Hepatocyte (in vitro differentiated cells): ENCODE data around the gene KRTAP10-7. TPM values are rescaled to one million over a fixed set of nuclear protein-coding genes. Genes with fewer than 3 reads are reported as not detected.

Experiments used
- DNase-seq: peaks from one replicate; pipeline ENCODE4 v3.0.0-alpha.2; 2016; ENCODE audit warnings: low spot score
- H2AFZ ChIP-seq: fragments of 200-600 bp; sonication (generic); 2 replicates; pipeline ENCODE4 v1.6.0; 2016; ENCODE audit warnings: antibody characterized with exemption, mild to moderate bottlenecking
- H3K27ac ChIP-seq: fragments of 200-600 bp; sonication (generic); 2 replicates; pipeline ENCODE4 v1.5.1; 2016; ENCODE audit warnings: mild to moderate bottlenecking
- H3K27me3 ChIP-seq: fragments of 200-600 bp; sonication (generic); 2 replicates; pipeline ENCODE4 v1.6.1; 2016
- H3K36me3 ChIP-seq: fragments of 200-600 bp; sonication (generic); replicated peaks from 2 replicates; pipeline ENCODE4 v1.5.1; 2016; ENCODE audit warnings: low read depth; ENCODE audit not compliant: insufficient read depth
- H3K4me1 ChIP-seq: fragments of 200-600 bp; sonication (generic); 2 replicates; pipeline ENCODE4 v1.5.1; 2016; ENCODE audit warnings: mild to moderate bottlenecking, moderate library complexity; ENCODE audit not compliant: insufficient read depth
- H3K4me2 ChIP-seq: fragments of 200-600 bp; sonication (generic); 2 replicates; pipeline ENCODE4 v1.6.0; 2016
- H3K4me3 ChIP-seq: fragments of 200-600 bp; sonication (generic); 2 replicates; pipeline ENCODE4 v1.5.1; 2016; ENCODE audit warnings: mild to moderate bottlenecking
- H3K79me2 ChIP-seq: fragments of 200-600 bp; sonication (generic); 2 replicates; pipeline ENCODE4 v1.6.0; 2017; ENCODE audit warnings: mild to moderate bottlenecking
- H3K9me2 ChIP-seq: fragments of 200-600 bp; sonication (generic); replicated peaks from 2 replicates; pipeline ENCODE4 v1.6.0; 2017; ENCODE audit warnings: mild to moderate bottlenecking; ENCODE audit not compliant: insufficient read depth
- H3K9me3 ChIP-seq: fragments of 200-600 bp; sonication (generic); 2 replicates; pipeline ENCODE4 v1.5.1; 2016; ENCODE audit warnings: low read depth, mild to moderate bottlenecking
- H4K20me1 ChIP-seq: fragments of 200-600 bp; sonication (generic); 2 replicates; pipeline ENCODE4 v1.6.0; 2016; ENCODE audit warnings: mild to moderate bottlenecking; ENCODE audit not compliant: insufficient read depth, poor library complexity, severe bottlenecking
- CTCF ChIP-seq: fragments of 200-600 bp; sonication (generic); IDR thresholded peaks from 2 replicates; pipeline ENCODE4 v1.5.1; 2016; ENCODE audit warnings: antibody characterized with exemption, mild to moderate bottlenecking; ENCODE audit not compliant: poor library complexity
- EZH2 ChIP-seq: fragments of 200-600 bp; sonication (generic); IDR thresholded peaks from 2 replicates; pipeline ENCODE4 v1.6.1; 2016; ENCODE audit warnings: antibody characterized with exemption, mild to moderate bottlenecking, borderline replicate concordance
- EZH2phosphoT487 ChIP-seq: fragments of 200-600 bp; sonication (generic); IDR thresholded peaks from one replicate; pipeline ENCODE4 v1.6.1; 2018; ENCODE audit warnings: antibody characterized with exemption, mild to moderate bottlenecking, low read depth, moderate library complexity; ENCODE audit not compliant: unreplicated experiment, severe bottlenecking
- WGBS: methylation state at CpG from one replicate; pipeline ENCODE4 v1.1.6; 2016; ENCODE audit warnings: low lambda C conversion rate; ENCODE audit errors: missing lambda C conversion rate; 5-methylcytosine and 5-hydroxymethylcytosine counted together
- polyA plus RNA-seq: library from polyadenylated mRNA; unstranded; fragments of >200 nt; fragmentation: Nextera tagmentation; extraction: Ambion mirVana; gene quantifications from 2 replicates; pipeline ENCODE4 v1.2.1, GENCODE V29; 2016
- total RNA-seq: library from RNA; depleted of rRNA; stranded (reverse); fragments of >200 nt; gene quantifications from 2 replicates; pipeline ENCODE4 v1.2.3, GENCODE V29; 2014

KRTAP10-7 gene
- total and polyA plus RNA-seq, 2 experiments from 2014 or later, result not detected

- Histone ChIP-seq H3K4me2 (no peak overlapping the region), H3K36me3 (no peaks in the 10 kb centered on the region), H3K27ac (no peak overlapping the region), H3K4me3 (no peak overlapping the region), H3K9me3 (no peaks in the 10 kb centered on the region), H3K9me2 (no peaks in the 10 kb centered on the region), H3K27me3 (peaks cover 4% of the 10 kb centered on the region), H3K79me2 (no peaks in the 10 kb centered on the region), H3K4me1 (no peaks in the 10 kb centered on the region), H4K20me1 (no peaks in the 10 kb centered on the region), H2AFZ (no peak overlapping the region)
- no peak for TF ChIP-seq CTCF
- no peak for TF ChIP-seq EZH2phosphoT487
- no peak for DNase-seq
- WGBS, result 90% methylated on average over 3 of the region's 3 CpGs
Measured at GRCh38 chr21:44585892-44586291, 14.5 kb upstream of the KRTAP10-7 start.

GRCh38 chr21:44589094-44589493 is 11.3 kb upstream of the KRTAP10-7 start:
- H2AFZ ChIP-seq, result no peak overlapping the region
- TF ChIP-seq EZH2phosphoT487 (no peak), CTCF (no peak), EZH2 (no peak)
- H3K27ac ChIP-seq, result no peak overlapping the region
- no peak for DNase-seq
- no peak overlapping the region for H3K4me2 ChIP-seq
- H3K36me3 ChIP-seq, result no peaks in the 10 kb centered on the region
- no peaks in the 10 kb centered on the region for H4K20me1 ChIP-seq
- H3K4me1 ChIP-seq, result peaks cover 7% of the 10 kb centered on the region
- 100% methylated on average over 2 of the region's 2 CpGs for WGBS
- no peaks in the 10 kb centered on the region for H3K9me2 ChIP-seq
- H3K27me3 ChIP-seq, result peaks cover 4% of the 10 kb centered on the region
- H3K9me3 ChIP-seq, result no peaks in the 10 kb centered on the region
- no peaks in the 10 kb centered on the region for H3K79me2 ChIP-seq
- H3K4me3 ChIP-seq, result no peak overlapping the region

GRCh38 chr21:44589586-44590305 is 10.7 kb upstream of the KRTAP10-7 start:
- no peak for DNase-seq
- TF ChIP-seq CTCF, result no peak
- WGBS, result 93% methylated on average over 24 of the region's 24 CpGs
- no peaks in the 10 kb centered on the region for H3K9me2 ChIP-seq
- no peaks in the 10 kb centered on the region for H3K36me3 ChIP-seq
- H4K20me1 ChIP-seq, result no peaks in the 10 kb centered on the region
- no peak overlapping the region for H2AFZ ChIP-seq
- no peak overlapping the region for H3K4me3 ChIP-seq
- no peaks in the 10 kb centered on the region for H3K27me3 ChIP-seq
- H3K9me3 ChIP-seq, result no peaks in the 10 kb centered on the region
- H3K4me1 ChIP-seq, result peaks cover 7% of the 10 kb centered on the region
- H3K27ac ChIP-seq, result no peak overlapping the region
- no peaks in the 10 kb centered on the region for H3K79me2 ChIP-seq
- H3K4me2 ChIP-seq, result no peak overlapping the region
